Natural killer cell (primary cell): Measurements from ENCODE around the gene RRP8. TPM values are rescaled to one million over a fixed set of nuclear protein-coding genes. Genes with fewer than 3 reads are reported as not detected.
A peak's percentile ranks its signal among the peaks of the same experiment; 100 is the strongest.

Source experiments
- ATAC-seq, 3 donors: fragments of 150-1000 bp in 2 of 3; fragments of 200-7000 bp in 1 of 3; cut with Tn5 transposase; 1 replicate in 1 of 3; 2 replicates in 2 of 3; pipeline ENCODE4 v1.10.0; 2021; ENCODE audit warnings: mild to moderate bottlenecking in 2 of 3, moderate library complexity in 2 of 3
- DNase-seq, 2 donors: peaks; one replicate each; pipeline versions ENCODE4 v3.0.0 to v3.0.0-alpha.2; 2013 to 2021; ENCODE audit warnings: mixed read lengths in 1 of 2
- H3K27ac ChIP-seq: one replicate; pipeline ENCODE4 v1.5.1; 2013; ENCODE audit warnings: mild to moderate bottlenecking, low read length
- H3K27me3 ChIP-seq: one replicate; pipeline ENCODE4 v1.6.1; 2013; ENCODE audit warnings: low read length; ENCODE audit not compliant: control insufficient read depth, insufficient read depth
- H3K36me3 ChIP-seq: one replicate; pipeline ENCODE4 v1.6.1; 2013; ENCODE audit warnings: low read length; ENCODE audit not compliant: control insufficient read depth, insufficient read depth
- H3K4me1 ChIP-seq: one replicate; pipeline ENCODE4 v1.6.1; 2013; ENCODE audit warnings: low read length; ENCODE audit not compliant: control insufficient read depth, insufficient read depth
- H3K4me3 ChIP-seq: one replicate; pipeline ENCODE4 v1.5.1; 2013; ENCODE audit warnings: low read length
- H3K9me3 ChIP-seq: one replicate; pipeline ENCODE4 v1.6.1; 2013; ENCODE audit warnings: low read length; ENCODE audit not compliant: control insufficient read depth, insufficient read depth
- H3K27ac Mint-ChIP-seq, 2 donors: one replicate each; pipeline ENCODE4 v1.8.0; 2022; ENCODE audit warnings: mild to moderate bottlenecking in 2 of 2, mixed read lengths in 2 of 2, moderate library complexity in 1 of 2
- H3K27me3 Mint-ChIP-seq, 2 donors: one replicate each; pipeline ENCODE4 v1.8.0; 2022; ENCODE audit warnings: low read depth in 2 of 2, mixed read lengths in 2 of 2
- H3K36me3 Mint-ChIP-seq: one replicate; pipeline ENCODE4 v1.8.0; 2022; ENCODE audit warnings: mixed read lengths
- H3K4me1 Mint-ChIP-seq, 2 donors: one replicate each; pipeline ENCODE4 v1.8.0; 2022; ENCODE audit warnings: mixed read lengths in 2 of 2
- H3K4me3 Mint-ChIP-seq: one replicate; pipeline ENCODE4 v1.8.0; 2022; ENCODE audit warnings: mild to moderate bottlenecking, moderate library complexity, mixed read lengths
- H3K9me3 Mint-ChIP-seq, 2 donors: one replicate each; pipeline ENCODE4 v1.8.0; 2022; ENCODE audit warnings: mixed read lengths in 2 of 2
- CTCF ChIP-seq: fragments of 200-600 bp; IDR thresholded peaks from one replicate; pipeline ENCODE4 v1.8.0; 2022; ENCODE audit warnings: antibody characterized with exemption
- WGBS: methylation state at CpG from one replicate; pipeline ENCODE4 v1.1.7; 2013; ENCODE audit warnings: missing lambda C conversion rate; ENCODE audit not compliant: insufficient coverage; 5-methylcytosine and 5-hydroxymethylcytosine counted together
- intact Hi-C: fragments of 100-400 bp; cut with micrococcal nuclease; formaldehyde crosslinking; loops from one replicate; pipeline ENCODE4 v1.14.2; 2022
- total RNA-seq, 4 donors: library from RNA; stranded (reverse); fragments of 120-200 nt in 1 of 4; gene quantifications; one replicate each; pipeline versions ENCODE4 v1.2.3 to v1.2.4, GENCODE V29; 2013 to 2022

The RRP8 gene
- total RNA-seq, 3 donors from 2014 or later (not counting 1 experiment from before 2014, with no cell fraction given) = 31.3 to 35.9 (median 31.9) TPM

GRCh38 chr11:6604790-6605189 is 1.4 kb upstream of the RRP8 start:
- peaks cover 37% of the 10 kb centered on the region for H3K36me3 ChIP-seq
- WGBS = 42% methylated on average over 3 of the region's 3 CpGs

GRCh38 chr11:6604081-6604626 is 738 bp upstream of the RRP8 start:
- H3K4me1 Mint-ChIP-seq = peaks cover 24 to 27% of the 10 kb centered on the region in 2 donors
- WGBS = under 1% methylated on average over 20 of the region's 20 CpGs
- Histone ChIP-seq H3K4me1 (peaks cover 62% of the 10 kb centered on the region), H3K27ac (peak overlapping the region; percentile 93), H3K27me3 (no peaks in the 10 kb centered on the region), H3K4me3 (peak overlapping the region; percentile 85), H3K36me3 (peaks cover 37% of the 10 kb centered on the region), H3K9me3 (no peaks in the 10 kb centered on the region)
- H3K4me3 Mint-ChIP-seq = no peak overlapping the region
- DNase-seq (peak; percentile 54 to 79), ATAC-seq (peak; percentile 46 to 68 (median 56))
- no peaks in the 10 kb centered on the region for H3K36me3 Mint-ChIP-seq
- H3K9me3 Mint-ChIP-seq = no peaks in the 10 kb centered on the region
- no peak overlapping the region for H3K27ac Mint-ChIP-seq
- intact Hi-C loops = loop anchor here (1.0 to 10.0 kb wide), 3 partner anchors 63 to 141 kb away; no protein-coding TSS in a partner anchor
- H3K27me3 Mint-ChIP-seq = no peaks in the 10 kb centered on the region
- no peak for TF ChIP-seq CTCF

More at GRCh38 chr11:6604790-6605189, 1.4 kb upstream of the RRP8 start:
- Mint-ChIP-seq H3K9me3 (no peaks in the 10 kb centered on the region), H3K27me3 (no peaks in the 10 kb centered on the region), H3K4me3 (no peak overlapping the region), H3K4me1 (peaks cover 26 to 28% of the 10 kb centered on the region in 2 donors), H3K36me3 (no peaks in the 10 kb centered on the region), H3K27ac (no peak overlapping the region)
- Histone ChIP-seq H3K27me3 (no peaks in the 10 kb centered on the region), H3K4me1 (peaks cover 63% of the 10 kb centered on the region), H3K9me3 (no peaks in the 10 kb centered on the region), H3K4me3 (peak overlapping the region; percentile 85), H3K27ac (peak overlapping the region; percentile 29)
- intact Hi-C loops = loop anchor here (1.0 to 10.0 kb wide), 3 partner anchors 63 to 140 kb away; no protein-coding TSS in a partner anchor
- DNase-seq (no peak), ATAC-seq (no peak)
- no peak for TF ChIP-seq CTCF

GRCh38 chr11:6602096-6602940 is 1.1 kb downstream of the RRP8 start:
- 73% methylated on average over 6 of the region's 7 CpGs for WGBS
- Mint-ChIP-seq H3K36me3 (peaks cover 10% of the 10 kb centered on the region), H3K27me3 (no peaks in the 10 kb centered on the region), H3K27ac (no peak overlapping the region), H3K4me3 (peak overlapping the region; percentile 65), H3K9me3 (no peaks in the 10 kb centered on the region), H3K4me1 (peaks cover 30 to 35% of the 10 kb centered on the region in 2 donors)
- ATAC-seq = no peak
- Histone ChIP-seq H3K27me3 (no peaks in the 10 kb centered on the region), H3K27ac (peak overlapping the region; percentile 81), H3K4me3 (peak overlapping the region; percentile 85), H3K36me3 (peaks cover 34% of the 10 kb centered on the region), H3K9me3 (no peaks in the 10 kb centered on the region), H3K4me1 (peaks cover 43% of the 10 kb centered on the region)
- intact Hi-C loops = loop anchor here (5.0 to 10.0 kb wide), 2 partner anchors 65 to 142 kb away; no protein-coding TSS in a partner anchor
- DNase-seq = peak in 1 of 2 donors; percentile 15
- no peak for TF ChIP-seq CTCF
